ENCODE results near the gene NECAB2.
"Not testable (repeated sequence)": the region's sequence is repeated elsewhere in the genome, so short reads cannot be mapped to it uniquely, and the experiment has no call there.

The NECAB2 gene

DNA sequence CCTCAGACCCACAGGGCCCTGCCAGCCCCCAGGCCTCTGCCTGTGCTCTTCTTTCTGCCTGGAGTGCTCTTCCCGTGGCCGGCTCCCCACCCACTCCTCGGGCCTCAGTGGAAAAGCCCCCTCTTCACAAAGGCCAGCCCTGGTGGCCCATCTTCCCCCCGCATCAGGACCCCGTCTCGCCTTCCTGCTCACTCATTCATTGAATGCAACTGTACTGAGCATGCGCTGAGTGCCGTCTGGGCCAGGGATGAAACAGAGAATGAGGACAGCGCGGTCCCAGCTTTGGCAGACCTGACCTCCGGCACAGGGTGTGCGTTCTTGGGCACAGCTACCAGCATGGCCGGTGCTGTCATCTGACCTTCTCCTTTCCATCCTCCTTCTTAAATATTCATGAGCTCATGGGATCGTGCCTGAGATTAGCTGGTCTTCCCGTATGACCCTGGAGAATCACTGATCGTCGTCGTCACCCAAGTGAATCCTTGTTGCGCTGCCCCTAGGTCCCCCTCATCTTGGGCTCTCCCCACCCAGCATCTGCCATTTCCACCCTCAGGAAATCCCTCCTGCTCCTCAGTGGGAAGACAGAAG is 31.4 kb upstream of the NECAB2 start:
- Histone ChIP-seq H3K27ac (ENCODE audit: low read length) (no peak overlapping the region), H3K4me3 (ENCODE audit: low read length) (no peak overlapping the region), H3K27me3 (ENCODE audit: control insufficient read depth, insufficient read depth, low read length) (no peaks in the 10 kb centered on the region), H3K36me3 (ENCODE audit: control insufficient read depth, insufficient read depth, low read length) (no peaks in the 10 kb centered on the region; the same call in 1 of the 2 replicates), H3K9me3 (ENCODE audit: control insufficient read depth, insufficient read depth, low read length) (no peaks in the 10 kb centered on the region), H3K4me1 (ENCODE audit: control insufficient read depth, insufficient read depth, low read length) (no peaks in the 10 kb centered on the region)
- no peak for DNase-seq (ENCODE audit: low read depth, low spot score)
- WGBS (ENCODE audit: insufficient coverage, insufficient read length) = no CpG with 5 or more reads among the region's 19 CpGs

DNA sequence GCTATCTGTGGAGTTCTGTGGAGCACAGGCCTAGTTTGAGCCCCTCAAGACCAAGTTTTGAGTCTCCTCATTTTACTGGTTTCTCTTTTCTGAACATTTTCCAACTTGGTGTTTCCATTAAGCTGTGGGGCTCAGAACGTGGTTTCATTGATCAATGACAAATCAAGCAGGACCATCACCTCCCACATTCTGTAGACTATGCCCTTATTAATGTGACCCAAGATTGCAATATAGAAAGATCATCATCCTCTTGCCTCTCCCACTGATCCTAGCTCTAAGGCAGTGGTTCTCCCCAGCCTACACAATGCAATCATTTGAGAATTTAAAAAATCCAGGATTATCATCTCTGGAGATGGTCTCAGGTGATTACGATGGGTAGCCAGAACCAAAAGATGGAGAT is 30.8 kb upstream of the NECAB2 start:
- Histone ChIP-seq H3K4me3 (ENCODE audit: low read length) (no peak overlapping the region), H3K27ac (ENCODE audit: low read length) (no peak overlapping the region), H3K36me3 (ENCODE audit: control insufficient read depth, insufficient read depth, low read length) (no peaks in the 10 kb centered on the region; the same call in 1 of the 2 replicates), H3K9me3 (ENCODE audit: control insufficient read depth, insufficient read depth, low read length) (no peaks in the 10 kb centered on the region), H3K4me1 (ENCODE audit: control insufficient read depth, insufficient read depth, low read length) (no peaks in the 10 kb centered on the region), H3K27me3 (ENCODE audit: control insufficient read depth, insufficient read depth, low read length) (no peaks in the 10 kb centered on the region)
- WGBS (ENCODE audit: insufficient coverage, insufficient read length) = no CpG with 5 or more reads among the region's 2 CpGs
- no peak for DNase-seq (ENCODE audit: low read depth, low spot score)

DNA sequence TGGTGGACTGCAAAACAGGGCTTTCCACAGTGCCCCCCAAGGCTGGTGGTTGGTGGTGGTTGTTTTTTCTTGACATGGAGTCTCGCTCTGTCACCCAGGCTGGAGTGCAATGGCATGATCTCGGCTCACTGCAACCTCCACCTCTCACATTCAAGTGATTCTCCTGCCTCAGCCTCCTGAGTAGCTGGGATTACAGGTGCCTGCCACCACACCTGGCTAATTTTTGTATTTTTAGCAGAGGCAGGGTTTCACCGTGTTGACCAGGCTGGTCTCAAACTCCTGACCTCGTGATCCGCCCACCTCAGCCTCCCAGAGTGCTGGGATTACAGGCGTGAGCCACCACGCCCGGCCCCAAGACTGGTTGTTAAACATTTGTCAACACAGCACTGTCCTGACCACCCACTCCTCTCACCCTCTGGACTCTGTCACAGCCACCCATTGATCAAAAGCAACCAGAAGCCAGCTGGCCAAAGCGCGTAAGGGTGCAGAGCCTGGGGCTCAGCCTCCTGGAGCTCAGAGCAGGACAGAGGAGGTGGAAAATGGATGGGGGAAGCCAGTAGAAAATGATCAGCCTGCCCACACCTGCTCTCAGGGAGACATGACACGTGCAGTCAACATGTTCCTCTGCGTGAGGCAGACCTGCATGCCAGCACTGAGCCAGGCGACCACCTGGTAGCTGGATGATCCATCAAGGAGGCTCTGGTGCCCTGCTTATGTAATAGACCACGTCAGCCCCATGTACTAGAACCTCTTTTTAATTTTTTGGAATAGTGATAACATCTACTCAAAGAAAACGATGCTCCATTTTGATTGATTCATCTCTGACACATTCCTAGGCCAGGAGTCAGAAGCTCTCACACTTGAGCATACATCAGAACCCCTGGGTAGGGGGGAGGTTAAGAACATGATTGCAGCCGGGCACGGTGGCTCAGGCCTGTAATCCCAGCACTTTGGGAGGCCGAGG is 29.8 kb upstream of the NECAB2 start:
- Histone ChIP-seq H3K27me3 (ENCODE audit: control insufficient read depth, insufficient read depth, low read length) (no peaks in the 10 kb centered on the region), H3K27ac (ENCODE audit: low read length) (no peak overlapping the region), H3K9me3 (ENCODE audit: control insufficient read depth, insufficient read depth, low read length) (no peaks in the 10 kb centered on the region), H3K36me3 (ENCODE audit: control insufficient read depth, insufficient read depth, low read length) (no peaks in the 10 kb centered on the region; the same call in 1 of the 2 replicates), H3K4me3 (ENCODE audit: low read length) (no peak overlapping the region), H3K4me1 (ENCODE audit: control insufficient read depth, insufficient read depth, low read length) (no peaks in the 10 kb centered on the region)
- WGBS (ENCODE audit: insufficient coverage, insufficient read length) = no CpG with 5 or more reads among the region's 18 CpGs
- no peak for DNase-seq (ENCODE audit: low read depth, low spot score)

DNA sequence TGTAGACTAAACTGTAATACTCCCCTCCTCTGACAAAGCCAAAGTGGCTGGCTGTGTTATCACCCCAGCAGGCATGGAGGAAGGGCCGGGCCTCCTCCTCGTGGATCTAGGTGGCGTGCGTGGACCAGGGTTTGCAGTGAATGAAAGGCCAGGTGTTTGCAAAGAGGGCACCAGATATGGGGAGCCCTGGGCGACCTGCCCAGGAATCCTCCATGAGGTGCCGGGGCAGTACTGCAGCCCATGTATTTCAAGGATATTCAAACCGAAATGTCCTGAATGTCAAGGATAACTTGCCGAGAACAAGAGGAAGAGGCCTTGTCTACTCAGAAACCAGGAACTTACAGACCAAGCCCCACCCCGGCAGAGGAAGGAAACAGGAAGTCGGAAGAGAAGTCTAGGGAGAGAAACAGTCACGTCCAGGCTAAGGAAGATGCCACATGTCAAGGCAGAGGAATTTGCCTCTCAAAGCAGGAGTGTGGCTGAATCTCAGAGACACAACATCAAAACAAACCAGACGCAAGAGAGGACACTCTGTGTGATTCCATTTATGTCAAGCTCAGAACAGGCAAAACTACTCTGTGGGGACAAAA is 28.7 kb upstream of the NECAB2 start:
- Histone ChIP-seq H3K27me3 (ENCODE audit: control insufficient read depth, insufficient read depth, low read length) (no peaks in the 10 kb centered on the region), H3K4me1 (ENCODE audit: control insufficient read depth, insufficient read depth, low read length) (no peaks in the 10 kb centered on the region), H3K4me3 (ENCODE audit: low read length) (no peak overlapping the region), H3K9me3 (ENCODE audit: control insufficient read depth, insufficient read depth, low read length) (no peaks in the 10 kb centered on the region), H3K27ac (ENCODE audit: low read length) (no peak overlapping the region), H3K36me3 (ENCODE audit: control insufficient read depth, insufficient read depth, low read length) (no peaks in the 10 kb centered on the region; the same call in 1 of the 2 replicates)
- no CpG with 5 or more reads among the region's 12 CpGs for WGBS (ENCODE audit: insufficient coverage, insufficient read length)
- DNase-seq (ENCODE audit: low read depth, low spot score) = no peak

DNA sequence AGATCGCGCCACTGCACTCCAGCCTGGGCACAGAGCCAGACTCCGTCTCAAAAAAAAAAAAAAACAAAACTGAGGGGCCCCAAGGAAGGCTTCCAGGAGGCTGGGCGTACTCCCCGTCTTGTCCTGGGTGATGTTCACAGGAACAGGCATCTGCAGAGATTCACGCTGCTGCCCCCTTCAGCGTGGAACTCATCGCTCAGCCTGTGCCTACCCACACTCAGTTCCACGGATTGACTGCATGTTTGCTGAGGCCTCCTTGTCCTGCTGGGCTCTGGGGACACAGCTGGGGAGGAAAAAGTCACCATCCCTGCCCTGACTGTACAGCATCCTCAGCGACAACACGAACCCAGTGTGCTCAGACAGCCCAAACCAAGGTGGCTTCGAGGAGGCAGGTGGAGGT is 27.9 kb upstream of the NECAB2 start:
- no peaks in the 10 kb centered on the region for H3K9me3 ChIP-seq (ENCODE audit: control insufficient read depth, insufficient read depth, low read length)
- DNase-seq (ENCODE audit: low read depth, low spot score) = no peak
- no peaks in the 10 kb centered on the region for H3K27me3 ChIP-seq (ENCODE audit: control insufficient read depth, insufficient read depth, low read length)
- H3K4me1 ChIP-seq (ENCODE audit: control insufficient read depth, insufficient read depth, low read length) = no peaks in the 10 kb centered on the region
- H3K36me3 ChIP-seq (ENCODE audit: control insufficient read depth, insufficient read depth, low read length) = no peaks in the 10 kb centered on the region; the same call in 1 of the 2 replicates
- WGBS (ENCODE audit: insufficient coverage, insufficient read length) = no CpG with 5 or more reads among the region's 12 CpGs
- H3K4me3 ChIP-seq (ENCODE audit: low read length) = no peak overlapping the region
- H3K27ac ChIP-seq (ENCODE audit: low read length) = no peak overlapping the region

DNA sequence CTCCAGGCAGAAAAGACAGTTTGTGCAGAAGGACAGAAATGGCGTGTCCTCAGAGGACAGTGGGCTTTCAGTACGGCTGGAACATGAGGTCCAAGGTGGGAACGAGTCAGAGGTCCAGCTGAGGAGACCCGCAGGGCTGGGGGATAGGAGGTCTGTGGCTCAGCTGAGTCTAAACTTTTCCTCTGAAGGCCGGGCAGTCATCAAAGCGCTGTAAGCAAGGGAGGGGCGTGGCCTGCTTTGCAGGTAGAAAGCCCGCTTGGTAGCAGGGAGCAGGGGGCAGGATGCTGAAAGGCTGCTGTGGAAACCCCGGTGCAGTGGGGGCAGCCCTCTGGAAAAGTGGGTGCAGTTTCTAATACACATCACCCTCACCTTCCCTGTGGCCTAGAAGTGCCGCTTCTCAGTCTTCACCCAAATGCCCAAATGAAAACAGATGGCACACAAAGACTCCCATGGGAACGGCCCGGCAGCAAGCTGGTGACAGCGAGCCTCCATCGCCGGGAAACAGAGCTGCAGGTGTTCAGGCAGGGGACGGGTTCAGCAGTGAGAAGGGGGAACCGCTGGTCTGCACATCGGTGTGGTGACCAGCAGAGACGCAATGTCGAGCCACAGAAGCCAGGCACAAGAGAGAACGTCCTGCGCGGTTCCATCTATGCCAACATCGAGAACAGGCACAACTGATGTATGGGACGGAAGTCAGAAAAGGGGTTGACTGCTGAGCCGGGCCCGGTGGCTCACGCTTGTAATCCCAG is 27.2 kb upstream of the NECAB2 start:
- Histone ChIP-seq H3K4me3 (ENCODE audit: low read length) (no peak overlapping the region), H3K4me1 (ENCODE audit: control insufficient read depth, insufficient read depth, low read length) (no peaks in the 10 kb centered on the region), H3K27ac (ENCODE audit: low read length) (no peak overlapping the region), H3K27me3 (ENCODE audit: control insufficient read depth, insufficient read depth, low read length) (no peaks in the 10 kb centered on the region), H3K9me3 (ENCODE audit: control insufficient read depth, insufficient read depth, low read length) (no peaks in the 10 kb centered on the region), H3K36me3 (ENCODE audit: control insufficient read depth, insufficient read depth, low read length) (no peaks in the 10 kb centered on the region)
- no CpG with 5 or more reads among the region's 28 CpGs for WGBS (ENCODE audit: insufficient coverage, insufficient read length)
- DNase-seq (ENCODE audit: low read depth, low spot score) = no peak

DNA sequence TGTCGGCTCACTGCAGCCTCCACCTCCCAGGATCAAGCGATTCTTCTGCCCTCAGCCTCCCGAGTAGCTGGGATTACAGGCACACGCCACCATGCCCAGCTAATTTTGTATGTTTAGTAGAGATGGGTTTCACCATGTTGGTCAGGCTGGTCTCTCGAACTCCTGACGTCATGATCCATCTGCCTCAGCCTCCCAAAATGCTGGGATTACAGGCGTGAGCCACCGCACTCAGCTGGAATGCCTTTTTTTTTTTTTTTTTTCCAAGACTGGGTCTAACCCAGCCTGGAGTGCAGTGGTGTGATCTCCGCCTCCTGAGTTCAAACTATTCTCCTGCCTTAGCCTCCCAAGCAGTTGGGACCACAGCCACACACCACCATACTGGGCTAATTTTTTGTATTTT is 26.5 kb upstream of the NECAB2 start:
- WGBS (ENCODE audit: insufficient coverage, insufficient read length) = no CpG with 5 or more reads among the region's 9 CpGs
- H3K4me1 ChIP-seq (ENCODE audit: control insufficient read depth, insufficient read depth, low read length); H3K27me3 ChIP-seq (ENCODE audit: control insufficient read depth, insufficient read depth, low read length); H3K9me3 ChIP-seq (ENCODE audit: control insufficient read depth, insufficient read depth, low read length); H3K27ac ChIP-seq (ENCODE audit: low read length); DNase-seq (ENCODE audit: low read depth, low spot score); H3K4me3 ChIP-seq (ENCODE audit: low read length); H3K36me3 ChIP-seq (ENCODE audit: control insufficient read depth, insufficient read depth, low read length): not testable (repeated sequence)

DNA sequence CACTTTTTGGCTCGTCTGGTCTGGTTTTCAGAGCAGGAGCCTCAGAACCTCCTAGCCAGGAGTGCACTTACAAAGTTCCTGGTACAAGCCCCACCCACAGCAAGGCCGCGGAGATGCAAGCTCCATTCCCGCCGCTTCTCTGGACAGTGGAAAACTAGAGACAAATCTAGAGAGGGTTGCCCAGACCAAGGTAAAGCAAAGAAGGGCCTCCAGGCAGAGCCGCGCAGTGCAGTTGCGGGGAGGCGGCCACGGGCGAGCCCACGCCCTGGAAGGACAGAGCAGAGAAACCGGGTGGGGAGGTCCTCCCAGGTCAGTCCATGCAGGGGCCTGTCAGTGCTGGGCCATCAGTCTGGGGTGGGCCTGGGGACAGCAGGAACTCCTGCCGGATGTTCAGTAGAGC is 26.0 kb upstream of the NECAB2 start:
- no peaks in the 10 kb centered on the region for H3K4me1 ChIP-seq (ENCODE audit: control insufficient read depth, insufficient read depth, low read length)
- WGBS (ENCODE audit: insufficient coverage, insufficient read length) = no CpG with 5 or more reads among the region's 14 CpGs
- H3K27me3 ChIP-seq (ENCODE audit: control insufficient read depth, insufficient read depth, low read length) = no peaks in the 10 kb centered on the region
- H3K4me3 ChIP-seq (ENCODE audit: low read length) = no peak overlapping the region
- no peaks in the 10 kb centered on the region for H3K9me3 ChIP-seq (ENCODE audit: control insufficient read depth, insufficient read depth, low read length)
- no peak for DNase-seq (ENCODE audit: low read depth, low spot score)
- no peaks in the 10 kb centered on the region for H3K36me3 ChIP-seq (ENCODE audit: control insufficient read depth, insufficient read depth, low read length)
- H3K27ac ChIP-seq (ENCODE audit: low read length) = no peak overlapping the region

DNA sequence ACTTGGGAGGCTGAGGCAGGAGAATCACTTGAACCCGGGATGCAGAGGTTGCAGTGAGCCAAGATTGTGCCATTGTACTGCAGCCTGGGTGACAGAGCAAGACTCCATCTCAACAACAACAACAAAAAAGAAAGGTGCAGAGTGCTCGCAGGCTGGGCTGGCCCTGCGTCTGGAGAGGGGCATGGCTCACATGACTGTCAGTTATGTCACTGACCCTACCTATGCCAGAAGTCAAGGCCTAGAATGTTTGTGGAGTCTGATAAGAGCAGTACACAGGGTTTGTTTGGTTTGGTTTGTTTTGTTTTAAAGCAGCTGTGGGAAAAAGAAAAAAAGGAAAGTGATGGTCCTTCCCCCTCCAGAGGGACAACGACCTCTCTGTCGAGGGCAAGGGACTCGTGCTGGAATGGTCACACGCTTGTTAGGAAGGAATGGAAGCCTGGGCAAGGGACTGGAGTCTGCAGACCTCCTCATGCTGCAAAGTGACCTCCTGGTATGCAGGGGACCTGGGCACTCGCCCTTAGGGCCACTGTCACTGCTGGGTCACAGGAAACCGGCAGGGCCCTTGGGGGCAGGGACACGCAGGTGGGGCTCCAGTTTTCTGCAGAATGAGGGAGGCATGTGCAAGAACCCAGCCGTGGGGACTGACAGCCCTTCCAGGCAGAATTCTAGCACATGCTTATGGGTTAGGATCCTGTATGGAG is 25.1 kb upstream of the NECAB2 start:
- no peaks in the 10 kb centered on the region for H3K9me3 ChIP-seq (ENCODE audit: control insufficient read depth, insufficient read depth, low read length)
- WGBS (ENCODE audit: insufficient coverage, insufficient read length) = no CpG with 5 or more reads among the region's 11 CpGs
- H3K27ac ChIP-seq (ENCODE audit: low read length) = no peak overlapping the region
- no peaks in the 10 kb centered on the region for H3K36me3 ChIP-seq (ENCODE audit: control insufficient read depth, insufficient read depth, low read length)
- no peaks in the 10 kb centered on the region for H3K4me1 ChIP-seq (ENCODE audit: control insufficient read depth, insufficient read depth, low read length)
- H3K27me3 ChIP-seq (ENCODE audit: control insufficient read depth, insufficient read depth, low read length) = no peaks in the 10 kb centered on the region
- DNase-seq (ENCODE audit: low read depth, low spot score) = no peak
- no peak overlapping the region for H3K4me3 ChIP-seq (ENCODE audit: low read length)

Data from iPS DF 6.9 (cell line).